ENCODE results near the gene TRIM60. TPM values are rescaled to one million over a fixed set of nuclear protein-coding genes. Genes with fewer than 3 reads are reported as not detected.

Gene TRIM60
- total RNA-seq, 1 donor from 2014 or later, result not detected

- no peaks in the 10 kb centered on the region for H3K4me1 ChIP-seq
- Mint-ChIP-seq H3K27me3 (ENCODE audit: insufficient read depth, low read depth) (peaks cover 5% of the 10 kb centered on the region), H3K4me3 (no peak overlapping the region), H3K9me3 (peaks cover 4% of the 10 kb centered on the region), H3K4me1 (no peaks in the 10 kb centered on the region), H3K36me3 (no peaks in the 10 kb centered on the region), H3K27ac (no peak overlapping the region)
- H3K27me3 ChIP-seq, result no peaks in the 10 kb centered on the region
- H4K20me1 ChIP-seq (ENCODE audit: low read depth), result no peaks in the 10 kb centered on the region
- H3K79me2 ChIP-seq (ENCODE audit: low read depth), result no peaks in the 10 kb centered on the region
- H3K36me3 ChIP-seq, result no peaks in the 10 kb centered on the region
- no peaks in the 10 kb centered on the region for H3F3A ChIP-seq (ENCODE audit: low read depth)
- TF ChIP-seq, protein P1, sequence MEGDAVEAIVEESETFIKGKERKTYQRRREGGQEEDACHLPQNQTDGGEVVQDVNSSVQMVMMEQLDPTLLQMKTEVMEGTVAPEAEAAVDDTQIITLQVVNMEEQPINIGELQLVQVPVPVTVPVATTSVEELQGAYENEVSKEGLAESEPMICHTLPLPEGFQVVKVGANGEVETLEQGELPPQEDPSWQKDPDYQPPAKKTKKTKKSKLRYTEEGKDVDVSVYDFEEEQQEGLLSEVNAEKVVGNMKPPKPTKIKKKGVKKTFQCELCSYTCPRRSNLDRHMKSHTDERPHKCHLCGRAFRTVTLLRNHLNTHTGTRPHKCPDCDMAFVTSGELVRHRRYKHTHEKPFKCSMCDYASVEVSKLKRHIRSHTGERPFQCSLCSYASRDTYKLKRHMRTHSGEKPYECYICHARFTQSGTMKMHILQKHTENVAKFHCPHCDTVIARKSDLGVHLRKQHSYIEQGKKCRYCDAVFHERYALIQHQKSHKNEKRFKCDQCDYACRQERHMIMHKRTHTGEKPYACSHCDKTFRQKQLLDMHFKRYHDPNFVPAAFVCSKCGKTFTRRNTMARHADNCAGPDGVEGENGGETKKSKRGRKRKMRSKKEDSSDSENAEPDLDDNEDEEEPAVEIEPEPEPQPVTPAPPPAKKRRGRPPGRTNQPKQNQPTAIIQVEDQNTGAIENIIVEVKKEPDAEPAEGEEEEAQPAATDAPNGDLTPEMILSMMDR (IDR thresholded peaks at IDR 0.05), result no peak
- no peak overlapping the region for H3K4me3 ChIP-seq
- H3K9me3 ChIP-seq (ENCODE audit: low read depth), result no peaks in the 10 kb centered on the region
- H3K27ac ChIP-seq, result no peak overlapping the region
- no peak overlapping the region for H2AFZ ChIP-seq (replicated peaks)
- no peak for DNase-seq (ENCODE audit: low spot score)
- no peak overlapping the region for H3K9ac ChIP-seq
- H3K4me2 ChIP-seq, result no peak overlapping the region
Observed at GRCh38 chr4:165027762-165028402, 3.9 kb upstream of the TRIM60 start.

DNA sequence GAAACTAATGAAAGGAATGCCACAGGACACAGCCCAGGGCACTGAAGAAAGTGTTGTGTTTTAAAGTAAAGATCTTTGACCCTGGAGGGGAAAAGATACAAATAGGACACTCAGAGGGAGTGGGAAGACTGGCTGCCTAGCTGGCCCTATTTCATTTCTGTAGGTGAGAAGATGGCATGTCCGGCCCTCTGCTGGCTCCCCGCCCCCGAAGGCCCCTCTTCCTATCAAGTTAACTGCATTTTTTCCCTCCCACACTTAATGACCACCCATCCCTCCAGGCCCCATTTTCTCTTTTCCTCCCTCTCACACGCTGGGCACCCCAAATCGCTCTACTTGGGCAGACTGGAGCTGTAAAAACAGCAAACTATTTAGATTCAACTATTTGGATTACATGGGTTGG is 16.4 kb downstream of the TRIM60 start:
- H2AFZ ChIP-seq (replicated peaks), result peak overlapping the region; percentile 85
- DNase-seq (ENCODE audit: low spot score), result no peak

DNA sequence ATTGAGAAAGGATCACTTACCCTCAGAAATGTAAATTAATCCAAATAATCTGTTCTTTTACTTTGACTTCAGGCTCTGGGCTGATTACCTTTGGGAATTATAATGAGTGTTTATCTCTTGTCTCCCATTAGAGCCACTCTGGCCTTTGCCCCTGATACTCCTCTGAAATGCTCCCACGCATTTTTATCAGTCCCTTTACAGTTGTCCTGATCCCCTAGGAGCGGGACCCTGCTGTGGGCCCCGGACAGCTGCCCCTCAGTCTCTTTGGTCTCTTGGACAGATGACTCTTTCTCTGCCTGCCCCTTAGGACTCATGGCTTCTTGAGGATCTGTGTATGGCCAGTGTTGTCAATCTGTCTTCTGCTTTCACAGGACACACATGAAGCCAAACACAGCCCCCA is 20.8 kb downstream of the TRIM60 start:
- no peak overlapping the region for H3K27ac ChIP-seq
- no peaks in the 10 kb centered on the region for H3K36me3 ChIP-seq
- no peak overlapping the region for H3K4me2 ChIP-seq
- no peaks in the 10 kb centered on the region for H3K79me2 ChIP-seq (ENCODE audit: low read depth)
- no peak overlapping the region for H3K4me3 ChIP-seq
- no peak for DNase-seq (ENCODE audit: low spot score)
- H3K27me3 ChIP-seq, result no peaks in the 10 kb centered on the region
- H3K36me3 Mint-ChIP-seq, result no peaks in the 10 kb centered on the region
- H3K4me1 ChIP-seq, result peaks cover 4% of the 10 kb centered on the region
- peaks cover 4% of the 10 kb centered on the region for H3K27me3 Mint-ChIP-seq (ENCODE audit: insufficient read depth, low read depth)
- no peak overlapping the region for H3K9ac ChIP-seq
- H3K4me1 Mint-ChIP-seq, result peaks cover 4% of the 10 kb centered on the region
- TF ChIP-seq EZH2phosphoT487 (IDR thresholded peaks at IDR 0.05) (no peak), EZH2 (IDR thresholded peaks at IDR 0.05) (no peak)
- TF ChIP-seq, protein P1 (IDR thresholded peaks at IDR 0.05), result no peak
- no peak overlapping the region for H2AFZ ChIP-seq (replicated peaks)
- H3K9me3 Mint-ChIP-seq, result no peaks in the 10 kb centered on the region
- no peaks in the 10 kb centered on the region for H4K20me1 ChIP-seq (ENCODE audit: low read depth)
- H3F3A ChIP-seq (ENCODE audit: low read depth), result no peaks in the 10 kb centered on the region
- no peaks in the 10 kb centered on the region for H3K9me3 ChIP-seq (ENCODE audit: low read depth)
- no peak overlapping the region for H3K27ac Mint-ChIP-seq
- no peak overlapping the region for H3K4me3 Mint-ChIP-seq

More for the DNA sequence above, 16.4 kb downstream of the TRIM60 start:
- no peaks in the 10 kb centered on the region for H3K9me3 Mint-ChIP-seq
- no peaks in the 10 kb centered on the region for H3K79me2 ChIP-seq (ENCODE audit: low read depth)
- H3K9me3 ChIP-seq (ENCODE audit: low read depth), result no peaks in the 10 kb centered on the region
- H3K36me3 Mint-ChIP-seq, result no peaks in the 10 kb centered on the region
- H3K27ac Mint-ChIP-seq, result peak overlapping the region; percentile 9
- no peak for TF ChIP-seq EZH2 (IDR thresholded peaks at IDR 0.05)
- TF ChIP-seq EZH2phosphoT487 (IDR thresholded peaks at IDR 0.05), result no peak
- TF ChIP-seq, protein P1 (IDR thresholded peaks at IDR 0.05), result no peak
- no peaks in the 10 kb centered on the region for H3F3A ChIP-seq (ENCODE audit: low read depth)
- no peak overlapping the region for H3K4me3 Mint-ChIP-seq
- peaks cover 4% of the 10 kb centered on the region for H3K4me1 ChIP-seq
- no peak overlapping the region for H3K27ac ChIP-seq
- peaks cover 2% of the 10 kb centered on the region for H3K27me3 Mint-ChIP-seq (ENCODE audit: insufficient read depth, low read depth)
- H3K4me2 ChIP-seq, result no peak overlapping the region
- no peak overlapping the region for H3K9ac ChIP-seq
- no peak overlapping the region for H3K4me3 ChIP-seq
- H3K36me3 ChIP-seq, result no peaks in the 10 kb centered on the region
- H4K20me1 ChIP-seq (ENCODE audit: low read depth), result no peaks in the 10 kb centered on the region
- peaks cover 4% of the 10 kb centered on the region for H3K4me1 Mint-ChIP-seq
- H3K27me3 ChIP-seq, result no peaks in the 10 kb centered on the region
